Activated B cell treated with CpG ODN at 0.5 μM for 24 hours (primary cell): ENCODE results near the gene PARM1. TPM values are rescaled to one million over a fixed set of nuclear protein-coding genes. Genes with fewer than 3 reads are reported as not detected.

Experiments
- ATAC-seq: fragments of 200-7000 bp; cut with Tn5 transposase; one replicate; pipeline ENCODE4 v1.10.0; 2021; ENCODE audit warnings: low read depth, mild to moderate bottlenecking, moderate library complexity
- CTCF ChIA-PET: fragments of 350-600 bp; sonication (Branson Sonifier 250); formaldehyde crosslinking; loops from one replicate; lab custom pipeline; 2021; ENCODE audit warnings: antibody characterized with exemption; lab: Charles Lee
- POLR2A ChIA-PET: fragments of 350-600 bp; sonication (Branson Sonifier 250); formaldehyde crosslinking; loops from one replicate; lab custom pipeline; 2021; ENCODE audit warnings: antibody characterized with exemption; lab: Charles Lee
- DNase-seq: peaks from one replicate; pipeline ENCODE4 v3.0.0; 2022
- H3K27ac Mint-ChIP-seq: one replicate; pipeline ENCODE4 v1.8.0; 2020; ENCODE audit warnings: mixed read lengths
- H3K27me3 Mint-ChIP-seq: one replicate; pipeline ENCODE4 v1.8.0; 2021; ENCODE audit warnings: mixed read lengths
- H3K36me3 Mint-ChIP-seq: one replicate; pipeline ENCODE4 v1.8.0; 2021; ENCODE audit warnings: low read depth, mixed read lengths
- H3K4me1 Mint-ChIP-seq: one replicate; pipeline ENCODE4 v1.8.0; 2021; ENCODE audit warnings: mixed read lengths
- H3K4me3 Mint-ChIP-seq: one replicate; pipeline ENCODE4 v1.8.0; 2020; ENCODE audit warnings: mild to moderate bottlenecking, mixed read lengths
- H3K9me3 Mint-ChIP-seq: one replicate; pipeline ENCODE4 v1.8.0; 2020; ENCODE audit warnings: mixed read lengths
- intact Hi-C: fragments of 100-400 bp; cut with micrococcal nuclease; formaldehyde crosslinking; loops from one replicate; pipeline ENCODE4 v1.15.1; 2024
- total RNA-seq: library from RNA; stranded (reverse); gene quantifications from 2 replicates; pipeline ENCODE4 v1.2.3, GENCODE V29; 2022
- TF ChIP-seq, protein P1 (sequence below): fragments of 200-600 bp; IDR thresholded peaks from one replicate; pipeline ENCODE4 v1.8.0; 2022; ENCODE audit warnings: antibody characterized with exemption, mild to moderate bottlenecking

PARM1 gene
- total RNA-seq, 1 donor from 2014 or later, result 6.5 TPM

DNA sequence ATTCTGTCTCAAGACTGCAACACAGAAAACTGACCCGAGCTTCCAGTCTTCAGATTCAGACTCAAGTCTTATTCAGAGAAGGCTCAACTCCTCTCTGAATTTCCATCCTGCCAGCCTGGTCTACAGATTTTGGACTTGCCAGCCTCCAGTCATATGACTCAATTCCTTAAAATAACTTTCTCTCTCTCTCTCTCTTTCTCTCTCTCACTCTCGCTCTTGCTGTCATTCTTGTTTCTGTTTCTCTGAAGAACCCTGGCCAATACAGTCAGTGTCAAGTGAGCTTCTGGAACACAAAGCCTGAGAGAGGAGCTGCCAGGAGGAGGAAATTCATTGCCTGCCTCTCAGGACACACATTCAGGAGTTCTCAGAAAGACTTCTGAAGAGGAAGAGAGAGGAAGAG lies 154.9 kb downstream of the PARM1 start:
- no peak for ATAC-seq
- Mint-ChIP-seq H3K4me3 (no peak overlapping the region), H3K27ac (no peak overlapping the region), H3K4me1 (peaks cover 5% of the 10 kb centered on the region), H3K36me3 (no peaks in the 10 kb centered on the region), H3K27me3 (peaks cover 2% of the 10 kb centered on the region), H3K9me3 (peaks cover 2% of the 10 kb centered on the region)
- no peak for DNase-seq
- ChIA-PET CTCF (no interaction called here), POLR2A (no interaction called here)
- intact Hi-C loops, result no loop called here
- TF ChIP-seq, protein P1, sequence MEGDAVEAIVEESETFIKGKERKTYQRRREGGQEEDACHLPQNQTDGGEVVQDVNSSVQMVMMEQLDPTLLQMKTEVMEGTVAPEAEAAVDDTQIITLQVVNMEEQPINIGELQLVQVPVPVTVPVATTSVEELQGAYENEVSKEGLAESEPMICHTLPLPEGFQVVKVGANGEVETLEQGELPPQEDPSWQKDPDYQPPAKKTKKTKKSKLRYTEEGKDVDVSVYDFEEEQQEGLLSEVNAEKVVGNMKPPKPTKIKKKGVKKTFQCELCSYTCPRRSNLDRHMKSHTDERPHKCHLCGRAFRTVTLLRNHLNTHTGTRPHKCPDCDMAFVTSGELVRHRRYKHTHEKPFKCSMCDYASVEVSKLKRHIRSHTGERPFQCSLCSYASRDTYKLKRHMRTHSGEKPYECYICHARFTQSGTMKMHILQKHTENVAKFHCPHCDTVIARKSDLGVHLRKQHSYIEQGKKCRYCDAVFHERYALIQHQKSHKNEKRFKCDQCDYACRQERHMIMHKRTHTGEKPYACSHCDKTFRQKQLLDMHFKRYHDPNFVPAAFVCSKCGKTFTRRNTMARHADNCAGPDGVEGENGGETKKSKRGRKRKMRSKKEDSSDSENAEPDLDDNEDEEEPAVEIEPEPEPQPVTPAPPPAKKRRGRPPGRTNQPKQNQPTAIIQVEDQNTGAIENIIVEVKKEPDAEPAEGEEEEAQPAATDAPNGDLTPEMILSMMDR, result no peak

DNA sequence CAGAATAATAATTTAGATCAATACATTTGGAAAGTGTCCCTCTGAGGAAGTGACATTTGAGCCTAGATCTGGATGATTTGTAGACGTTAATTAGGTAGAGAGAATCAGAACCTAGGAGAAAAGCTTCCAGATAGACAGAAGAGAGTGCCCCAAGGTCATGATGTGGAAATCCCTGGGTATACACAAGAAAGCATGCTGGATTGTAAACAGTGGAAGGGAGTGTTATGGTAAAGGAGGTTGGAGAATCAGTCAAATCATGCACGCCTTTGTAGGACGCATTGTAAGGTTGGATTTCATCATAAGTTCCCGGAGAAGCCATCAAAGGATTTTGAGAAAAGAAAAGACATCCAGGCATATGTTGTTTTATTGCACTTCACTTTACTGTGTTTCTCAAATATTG lies 156.3 kb downstream of the PARM1 start:
- H3K27me3 Mint-ChIP-seq, result peaks cover 2% of the 10 kb centered on the region

DNA sequence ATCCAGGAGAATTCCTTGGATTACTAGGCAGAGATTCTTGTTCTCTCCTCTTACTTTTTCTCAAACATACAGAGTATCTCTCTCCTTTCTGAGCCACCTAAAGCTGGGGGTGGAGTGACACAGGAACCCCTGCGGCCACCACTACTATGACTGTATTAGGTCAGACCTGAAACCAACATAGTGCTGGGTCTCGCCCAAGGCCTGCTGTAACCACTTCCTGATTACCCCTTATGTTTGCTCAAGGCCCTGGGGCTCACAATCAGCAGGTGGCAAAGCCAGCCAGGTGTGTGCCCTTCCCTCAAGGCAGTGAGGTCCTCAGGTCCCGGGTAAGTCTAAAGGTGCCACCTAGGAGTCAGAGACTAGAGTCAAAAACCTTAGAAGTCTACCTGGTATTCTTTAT lies 166.4 kb downstream of the PARM1 start:
- peak; percentile 88 for ATAC-seq
- Mint-ChIP-seq H3K9me3 (peaks cover 23% of the 10 kb centered on the region), H3K36me3 (no peaks in the 10 kb centered on the region), H3K27ac (peak overlapping the region; percentile 53), H3K4me3 (no peak overlapping the region), H3K4me1 (peaks cover 56% of the 10 kb centered on the region), H3K27me3 (no peaks in the 10 kb centered on the region)
- ChIA-PET POLR2A (no interaction called here), CTCF (interaction anchor here (1.1 kb wide), 1 partner anchor 14 kb away, joined by 3 read pairs; no protein-coding TSS in a partner anchor)
- intact Hi-C loops, result no loop called here
- DNase-seq, result no peak
- TF ChIP-seq, protein P1, result no peak

More for the DNA sequence above, 156.3 kb downstream of the PARM1 start:
- Mint-ChIP-seq H3K36me3 (no peaks in the 10 kb centered on the region), H3K4me3 (no peak overlapping the region), H3K9me3 (peaks cover 2% of the 10 kb centered on the region), H3K27ac (no peak overlapping the region), H3K4me1 (peaks cover 7% of the 10 kb centered on the region)
- DNase-seq (no peak), ATAC-seq (no peak)
- intact Hi-C loops, result no loop called here
- ChIA-PET CTCF (no interaction called here), POLR2A (no interaction called here)
- TF ChIP-seq, protein P1, result no peak

Other genes starting within 250 kb of the PARM1 start
- not detected in 2 replicates for gene BTC, start 138.6 kb upstream of the PARM1 start, total RNA-seq